IPS-18a (cell line): ENCODE measurements around the gene GSTA2.
"Not testable (repeated sequence)": the region's sequence is repeated elsewhere in the genome, so short reads cannot be mapped to it uniquely, and the experiment has no call there.

Experiments
- H3K27ac ChIP-seq: one replicate; pipeline ENCODE4 v1.5.1; 2013; ENCODE audit warnings: low read length
- H3K27me3 ChIP-seq: one replicate; pipeline ENCODE4 v1.6.1; 2013; ENCODE audit warnings: mild to moderate bottlenecking, low read length; ENCODE audit not compliant: control insufficient read depth, insufficient read depth
- H3K36me3 ChIP-seq: one replicate; pipeline ENCODE4 v1.6.1; 2013; ENCODE audit warnings: low read depth, low read length; ENCODE audit not compliant: control insufficient read depth
- H3K4me1 ChIP-seq: one replicate; pipeline ENCODE4 v1.6.1; 2013; ENCODE audit warnings: low read depth, low read length; ENCODE audit not compliant: control insufficient read depth
- H3K4me3 ChIP-seq: one replicate; pipeline ENCODE4 v1.5.1; 2013; ENCODE audit warnings: low read length
- H3K9ac ChIP-seq: one replicate; pipeline ENCODE4 v1.6.1; 2013; ENCODE audit warnings: mild to moderate bottlenecking, low read length, moderate library complexity
- H3K9me3 ChIP-seq: one replicate; pipeline ENCODE4 v1.6.1; 2013; ENCODE audit warnings: low read depth, low read length; ENCODE audit not compliant: control insufficient read depth

GSTA2 gene

DNA sequence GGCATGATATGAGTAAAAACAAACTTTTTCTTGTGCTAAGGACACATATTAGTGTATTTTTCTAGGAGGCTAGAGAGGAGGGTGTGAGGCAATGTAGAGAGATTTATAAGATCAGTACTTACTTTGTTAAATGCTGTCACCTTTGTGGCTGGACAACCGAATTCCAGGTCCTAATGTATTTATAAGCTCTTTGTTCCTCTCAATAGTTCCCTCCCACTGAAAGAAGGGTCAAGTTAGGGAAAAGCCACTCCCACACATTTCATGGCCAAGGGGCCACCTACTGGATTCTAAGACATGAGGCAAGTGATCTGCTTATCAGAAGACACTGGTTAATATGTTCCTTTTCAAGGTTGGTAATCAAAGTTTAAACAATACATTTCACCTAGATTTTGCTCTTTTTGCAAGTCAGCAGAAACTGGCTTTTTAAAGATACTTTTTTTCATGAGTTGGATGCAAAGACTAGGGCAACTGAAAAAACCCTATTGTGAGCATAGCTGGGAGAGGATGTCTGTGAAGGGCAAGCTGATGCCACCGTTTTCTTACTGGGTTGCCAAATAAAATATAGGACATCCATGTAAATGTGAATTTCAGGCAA lies at the start of gene GSTA2:
Gene GSTA2 (minus strand): TSS at position 154 of the 595 bp plus-strand sequence. CDS start 5,528 bp downstream, outside the sequence.
- not testable (repeated sequence) for H3K4me3 ChIP-seq, H3K9me3 ChIP-seq, H3K36me3 ChIP-seq, H3K9ac ChIP-seq, H3K4me1 ChIP-seq, H3K27ac ChIP-seq, H3K27me3 ChIP-seq

DNA sequence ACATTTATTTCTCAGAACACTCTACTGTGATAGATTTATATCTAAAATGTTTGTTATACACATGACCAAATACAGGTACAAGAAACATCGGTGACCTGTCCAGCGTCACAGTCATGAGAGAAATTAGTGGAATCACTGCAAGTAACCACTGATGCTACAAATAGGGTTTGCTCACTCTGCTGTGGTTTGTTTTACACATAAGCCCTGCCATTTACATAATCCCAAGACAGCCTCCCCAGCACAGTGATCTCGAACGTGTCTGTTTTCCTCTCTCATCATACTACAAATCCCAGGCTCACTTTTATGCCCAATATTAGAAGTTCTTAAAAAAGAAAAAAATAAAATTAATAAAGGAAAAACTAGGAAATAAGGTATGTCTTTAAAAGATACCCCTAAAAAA lies 46.5 kb upstream of the GSTA2 start:
- not testable (repeated sequence) for H3K36me3 ChIP-seq, H3K4me3 ChIP-seq, H3K9ac ChIP-seq, H3K27ac ChIP-seq, H3K9me3 ChIP-seq, H3K4me1 ChIP-seq, H3K27me3 ChIP-seq

- H3K36me3 ChIP-seq = no peaks in the 10 kb centered on the region
- no peak overlapping the region for H3K9ac ChIP-seq
- H3K27ac ChIP-seq = no peak overlapping the region
- H3K4me1 ChIP-seq = no peaks in the 10 kb centered on the region
- no peaks in the 10 kb centered on the region for H3K9me3 ChIP-seq
- H3K27me3 ChIP-seq = no peaks in the 10 kb centered on the region
- no peak overlapping the region for H3K4me3 ChIP-seq
Observed at GRCh38 chr6:52808660-52809059, 45.4 kb upstream of the GSTA2 start.

DNA sequence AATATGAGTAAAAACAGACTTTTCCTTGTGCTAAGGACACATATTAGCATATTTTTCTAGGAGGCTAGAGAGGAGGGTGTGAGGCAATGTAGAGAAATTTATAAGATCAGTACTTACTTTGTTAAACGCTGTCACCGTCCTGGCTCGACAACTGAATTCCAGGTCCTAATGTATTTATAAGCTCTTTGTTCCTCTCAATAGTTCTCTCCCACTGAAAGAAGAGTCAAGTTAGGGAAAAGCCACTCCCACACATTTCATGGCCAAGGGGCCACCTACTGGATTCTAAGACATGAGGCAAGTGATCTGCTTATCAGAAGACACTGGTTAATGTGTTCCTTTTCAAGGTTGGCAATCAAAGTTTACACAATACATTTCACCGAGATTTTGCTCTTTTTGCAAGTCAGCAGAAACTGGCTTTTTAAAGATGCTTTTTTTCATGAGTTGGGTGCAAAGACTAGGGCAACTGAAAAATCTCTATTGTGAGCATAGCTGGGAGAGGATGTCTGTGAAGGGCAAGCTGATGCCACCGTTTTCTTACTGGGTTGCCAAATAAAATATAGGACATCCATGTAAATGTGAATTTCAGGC lies 40.5 kb upstream of the GSTA2 start, which contains the start of gene GSTA1:
Gene GSTA1 (minus strand): TSS at position 149 of the 588 bp plus-strand sequence. CDS start 4,549 bp downstream, outside the sequence.
- not testable (repeated sequence) for H3K9ac ChIP-seq, H3K27me3 ChIP-seq, H3K27ac ChIP-seq, H3K9me3 ChIP-seq, H3K36me3 ChIP-seq, H3K4me3 ChIP-seq, H3K4me1 ChIP-seq

- H3K36me3 ChIP-seq = no peaks in the 10 kb centered on the region
- no peak overlapping the region for H3K4me3 ChIP-seq
- no peaks in the 10 kb centered on the region for H3K27me3 ChIP-seq
- no peak overlapping the region for H3K27ac ChIP-seq
- H3K9me3 ChIP-seq = no peaks in the 10 kb centered on the region
- no peak overlapping the region for H3K9ac ChIP-seq
- H3K4me1 ChIP-seq = no peaks in the 10 kb centered on the region
Observed at GRCh38 chr6:52802806-52803205, 39.5 kb upstream of the GSTA2 start.

GRCh38 chr6:52801188-52801841 lies 38.0 kb upstream of the GSTA2 start:
- no peaks in the 10 kb centered on the region for H3K36me3 ChIP-seq
- no peak overlapping the region for H3K4me3 ChIP-seq
- H3K27me3 ChIP-seq = no peaks in the 10 kb centered on the region
- H3K4me1 ChIP-seq = no peaks in the 10 kb centered on the region
- no peaks in the 10 kb centered on the region for H3K9me3 ChIP-seq
- H3K9ac ChIP-seq = no peak overlapping the region
- no peak overlapping the region for H3K27ac ChIP-seq

- H3K4me3 ChIP-seq, H3K9ac ChIP-seq, H3K4me1 ChIP-seq, H3K27ac ChIP-seq, H3K36me3 ChIP-seq, H3K9me3 ChIP-seq, H3K27me3 ChIP-seq: not testable (repeated sequence)
Observed at GRCh38 chr6:52799272-52799671, 36.0 kb upstream of the GSTA2 start.

GRCh38 chr6:52794366-52794765 lies 31.1 kb upstream of the GSTA2 start:
- H3K9me3 ChIP-seq, H3K9ac ChIP-seq, H3K4me1 ChIP-seq, H3K36me3 ChIP-seq, H3K4me3 ChIP-seq, H3K27me3 ChIP-seq, H3K27ac ChIP-seq: not testable (repeated sequence)

GRCh38 chr6:52790861-52791260 lies 27.6 kb upstream of the GSTA2 start:
- Histone ChIP-seq H3K27me3 (no peaks in the 10 kb centered on the region), H3K27ac (no peak overlapping the region), H3K9ac (no peak overlapping the region), H3K9me3 (no peaks in the 10 kb centered on the region), H3K4me1 (no peaks in the 10 kb centered on the region), H3K36me3 (no peaks in the 10 kb centered on the region), H3K4me3 (no peak overlapping the region)

- not testable (repeated sequence) for H3K27me3 ChIP-seq, H3K27ac ChIP-seq, H3K36me3 ChIP-seq, H3K9me3 ChIP-seq, H3K9ac ChIP-seq, H3K4me1 ChIP-seq, H3K4me3 ChIP-seq
Observed at GRCh38 chr6:52789658-52790057, 26.4 kb upstream of the GSTA2 start.

- no peak overlapping the region for H3K4me3 ChIP-seq
- no peaks in the 10 kb centered on the region for H3K36me3 ChIP-seq
- no peaks in the 10 kb centered on the region for H3K27me3 ChIP-seq
- no peaks in the 10 kb centered on the region for H3K9me3 ChIP-seq
- no peak overlapping the region for H3K9ac ChIP-seq
- no peaks in the 10 kb centered on the region for H3K4me1 ChIP-seq
- H3K27ac ChIP-seq = no peak overlapping the region
Observed at GRCh38 chr6:52788478-52788877, 25.2 kb upstream of the GSTA2 start.

DNA sequence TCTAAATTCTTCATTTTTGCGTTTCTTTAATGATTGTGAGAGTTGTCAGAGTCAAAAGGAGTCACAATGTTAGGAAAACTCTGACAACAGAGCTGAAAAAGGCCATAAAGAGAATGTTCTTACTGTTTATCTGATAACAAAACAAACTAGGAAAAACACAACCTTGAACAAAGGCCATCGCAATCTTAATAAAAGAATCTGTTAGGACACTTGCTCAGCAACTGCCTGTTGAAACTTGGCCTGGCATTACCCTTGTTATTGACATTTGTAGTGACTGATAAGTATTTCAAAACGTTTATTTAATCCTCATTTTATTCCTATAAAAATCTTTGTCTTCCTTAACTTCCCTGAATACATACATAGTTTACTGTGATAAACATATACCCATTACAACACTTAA lies 24.6 kb upstream of the GSTA2 start:
- Histone ChIP-seq H3K36me3 (no peaks in the 10 kb centered on the region), H3K27me3 (no peaks in the 10 kb centered on the region), H3K9me3 (no peaks in the 10 kb centered on the region), H3K9ac (no peak overlapping the region), H3K27ac (no peak overlapping the region), H3K4me3 (no peak overlapping the region), H3K4me1 (no peaks in the 10 kb centered on the region)
